B cell (primary cell): ENCODE data around the gene TBC1D12. TPM values are rescaled to one million over a fixed set of nuclear protein-coding genes. Genes with fewer than 3 reads are reported as not detected.

ENCODE experiments used
- ATAC-seq: fragments of 200-7000 bp; cut with Tn5 transposase; one replicate; pipeline ENCODE4 v1.10.0; 2021; ENCODE audit warnings: low read depth, mild to moderate bottlenecking, moderate number of reproducible peaks, moderate library complexity
- CTCF ChIA-PET: fragments of 350-600 bp; sonication (Branson Sonifier 250); formaldehyde crosslinking; loops from one replicate; lab custom pipeline; 2021; ENCODE audit warnings: antibody characterized with exemption, inconsistent platforms; lab: Charles Lee
- POLR2A ChIA-PET: fragments of 350-600 bp; sonication (Branson Sonifier 250); formaldehyde crosslinking; loops from one replicate; lab custom pipeline; 2021; ENCODE audit warnings: antibody characterized with exemption; lab: Charles Lee
- DNase-seq: peaks from one replicate; pipeline ENCODE4 v3.0.0; 2013
- H2AFZ ChIP-seq: 2 replicates; pipeline ENCODE4 v1.6.1; 2012; ENCODE audit warnings: mild to moderate bottlenecking, low read depth, low read length; ENCODE audit not compliant: insufficient read depth, poor library complexity, severe bottlenecking
- H3K27ac ChIP-seq, 2 donors: 1 replicate in 1 of 2; 2 replicates in 1 of 2; pipeline ENCODE4 v1.5.1; 2012 to 2013; ENCODE audit warnings: low read length in 2 of 2, mild to moderate bottlenecking in 2 of 2, moderate library complexity in 1 of 2
- H3K27me3 ChIP-seq, 4 experiments: fragments of 200-600 bp in 1 of 4; sonication (generic) in 1 of 4; replicated peaks in 1 of 4; 1 replicate in 2 of 4; 2 replicates in 2 of 4; pipeline versions ENCODE4 v1.6.1 to v1.7.0; 2013 to 2016; ENCODE audit warnings: low read length in 3 of 4, mild to moderate bottlenecking in 2 of 4, mixed read lengths in 1 of 4, moderate library complexity in 1 of 4; ENCODE audit not compliant: insufficient read depth in 4 of 4, control insufficient read depth in 3 of 4; ENCODE audit errors: control extremely low read depth in 1 of 4
- H3K36me3 ChIP-seq, 2 experiments: replicated peaks in 1 of 2; 1 replicate in 1 of 2; 2 replicates in 1 of 2; pipeline versions ENCODE4 v1.6.1 to v1.7.1; 2013; ENCODE audit warnings: low read length in 1 of 2; ENCODE audit not compliant: insufficient read depth in 2 of 2, control insufficient read depth in 1 of 2; ENCODE audit errors: control extremely low read depth in 1 of 2, extremely low read depth in 1 of 2
- H3K4me1 ChIP-seq, 2 donors: fragments of 200-600 bp in 1 of 2; sonication (generic) in 1 of 2; 1 replicate in 1 of 2; 2 replicates in 1 of 2; pipeline versions ENCODE4 v1.5.1 to v1.6.1; 2013 to 2017; ENCODE audit warnings: low read length in 2 of 2; ENCODE audit not compliant: control insufficient read depth in 2 of 2, insufficient read depth in 2 of 2
- H3K4me2 ChIP-seq: replicated peaks from 2 replicates; pipeline ENCODE3; 2012; ENCODE audit warnings: mild to moderate bottlenecking, low read depth, low read length; ENCODE audit not compliant: poor library complexity, severe bottlenecking
- H3K4me3 ChIP-seq, 5 experiments: fragments of 200-600 bp in 1 of 5; sonication (generic) in 1 of 5; 1 replicate in 3 of 5; 2 replicates in 2 of 5; pipeline versions ENCODE4 v1.5.1 to v1.7.0; 2011 to 2016; ENCODE audit warnings: low read length in 4 of 5, mild to moderate bottlenecking in 4 of 5, low read depth in 2 of 5, control low read depth in 1 of 5, moderate library complexity in 1 of 5; ENCODE audit not compliant: insufficient read depth in 1 of 5; ENCODE audit errors: control extremely low read depth in 1 of 5, extremely low read depth in 1 of 5
- H3K79me2 ChIP-seq: fragments of 200-600 bp; sonication (generic); one replicate; pipeline ENCODE4 v1.6.0; 2016; ENCODE audit warnings: low read length; ENCODE audit not compliant: control insufficient read depth, insufficient read depth
- H3K9ac ChIP-seq: fragments of 200-600 bp; sonication (generic); 2 replicates; pipeline ENCODE4 v1.6.1; 2017; ENCODE audit warnings: mild to moderate bottlenecking, low read length, moderate library complexity
- H3K9me3 ChIP-seq, 3 donors: one replicate each; pipeline versions ENCODE4 v1.6.1 to v1.7.1; 2013; ENCODE audit warnings: low read length in 2 of 3; ENCODE audit not compliant: control insufficient read depth in 2 of 3, insufficient read depth in 1 of 3; ENCODE audit errors: control extremely low read depth in 1 of 3
- H4K20me1 ChIP-seq: 2 replicates; pipeline ENCODE4 v1.6.0; 2012; ENCODE audit warnings: mild to moderate bottlenecking, low read length; ENCODE audit not compliant: insufficient read depth, control insufficient read depth, poor library complexity, severe bottlenecking
- H3K27ac Mint-ChIP-seq: one replicate; pipeline ENCODE4 v1.8.0; 2021; ENCODE audit warnings: mixed read lengths
- H3K27me3 Mint-ChIP-seq: one replicate; pipeline ENCODE4 v1.8.0; 2021; ENCODE audit warnings: mixed read lengths
- H3K4me1 Mint-ChIP-seq: one replicate; pipeline ENCODE4 v1.8.0; 2021; ENCODE audit warnings: mixed read lengths
- H3K4me3 Mint-ChIP-seq: one replicate; pipeline ENCODE4 v1.8.0; 2021; ENCODE audit warnings: mixed read lengths
- H3K9me3 Mint-ChIP-seq: one replicate; pipeline ENCODE4 v1.8.0; 2022; ENCODE audit warnings: mixed read lengths; ENCODE audit not compliant: insufficient read depth
- EZH2 ChIP-seq: IDR thresholded peaks from 2 replicates; pipeline ENCODE4 v1.6.1; 2012; ENCODE audit warnings: borderline replicate concordance, low read depth, mild to moderate bottlenecking, moderate library complexity, low read length; ENCODE audit not compliant: insufficient read depth, poor library complexity, severe bottlenecking
- WGBS: methylation state at CpG from one replicate; pipeline ENCODE4 v1.1.5; 2013; ENCODE audit warnings: missing lambda C conversion rate; ENCODE audit not compliant: insufficient coverage; 5-methylcytosine and 5-hydroxymethylcytosine counted together
- intact Hi-C: fragments of 100-400 bp; cut with micrococcal nuclease; formaldehyde crosslinking; loops from one replicate; pipeline ENCODE4 v1.10.0; 2022
- polyA plus RNA-seq: library from polyadenylated mRNA; depleted of rRNA; stranded (reverse); fragments of >200 nt; gene quantifications from 2 replicates; pipeline ENCODE4 v1.2.3, GENCODE V29; 2012
- total RNA-seq, 2 donors: library from RNA; stranded (reverse); fragments of 120-200 nt in 1 of 2; gene quantifications; 1 replicate in 1 of 2; 2 replicates in 1 of 2; pipeline versions ENCODE4 v1.2.3 to v1.2.4, GENCODE V29; 2013 to 2022
- TF ChIP-seq, protein P1 (sequence below): fragments of 200-600 bp; IDR thresholded peaks from one replicate; pipeline ENCODE4 v1.8.0; 2022; ENCODE audit warnings: antibody characterized with exemption, mild to moderate bottlenecking

Gene TBC1D12
- total and polyA plus RNA-seq, 2 donors (not counting 1 experiment from before 2014, with no cell fraction given): 3.1 to 9.3 TPM

DNA sequence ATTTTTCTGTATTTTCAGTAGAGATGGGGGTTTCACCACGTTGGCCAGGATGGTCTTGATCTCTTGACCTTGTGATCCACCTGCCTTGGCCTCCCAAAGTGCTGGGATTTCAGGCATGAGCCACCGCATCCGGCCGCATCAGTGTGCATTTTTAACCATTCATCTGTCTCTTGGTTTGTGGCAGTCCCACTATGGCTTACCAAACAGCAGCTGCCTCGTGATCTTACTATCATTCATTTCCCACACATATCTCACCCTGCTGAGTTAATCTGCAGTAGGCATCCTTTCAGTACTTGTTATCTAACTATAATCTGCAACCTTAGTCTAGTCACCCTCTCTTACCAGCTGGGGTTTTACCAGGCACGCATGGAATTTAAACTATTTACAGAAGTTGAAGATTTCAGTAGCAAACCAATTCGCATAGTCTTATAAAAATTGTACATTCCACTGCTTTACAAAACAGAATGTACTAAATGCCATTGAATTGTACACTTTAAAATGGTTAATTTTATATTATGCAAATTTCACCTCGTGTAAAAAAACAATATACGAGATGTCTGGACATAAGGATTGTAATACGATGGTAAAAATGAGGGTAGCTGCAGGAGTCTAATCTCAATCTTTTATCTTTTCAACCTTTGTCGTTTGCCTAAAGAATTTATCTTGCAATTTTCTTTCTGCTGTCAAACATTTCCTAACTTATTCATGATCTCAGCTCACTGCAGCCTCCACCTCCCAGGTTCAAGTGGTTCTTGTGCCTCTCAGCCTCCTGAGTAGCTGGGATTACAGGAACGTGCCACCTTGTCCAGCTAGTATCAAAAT, 4.6 kb upstream of the TBC1D12 start:
- CTCF ChIA-PET: no interaction called here
- no peak for TF ChIP-seq EZH2
- TF ChIP-seq, protein P1, sequence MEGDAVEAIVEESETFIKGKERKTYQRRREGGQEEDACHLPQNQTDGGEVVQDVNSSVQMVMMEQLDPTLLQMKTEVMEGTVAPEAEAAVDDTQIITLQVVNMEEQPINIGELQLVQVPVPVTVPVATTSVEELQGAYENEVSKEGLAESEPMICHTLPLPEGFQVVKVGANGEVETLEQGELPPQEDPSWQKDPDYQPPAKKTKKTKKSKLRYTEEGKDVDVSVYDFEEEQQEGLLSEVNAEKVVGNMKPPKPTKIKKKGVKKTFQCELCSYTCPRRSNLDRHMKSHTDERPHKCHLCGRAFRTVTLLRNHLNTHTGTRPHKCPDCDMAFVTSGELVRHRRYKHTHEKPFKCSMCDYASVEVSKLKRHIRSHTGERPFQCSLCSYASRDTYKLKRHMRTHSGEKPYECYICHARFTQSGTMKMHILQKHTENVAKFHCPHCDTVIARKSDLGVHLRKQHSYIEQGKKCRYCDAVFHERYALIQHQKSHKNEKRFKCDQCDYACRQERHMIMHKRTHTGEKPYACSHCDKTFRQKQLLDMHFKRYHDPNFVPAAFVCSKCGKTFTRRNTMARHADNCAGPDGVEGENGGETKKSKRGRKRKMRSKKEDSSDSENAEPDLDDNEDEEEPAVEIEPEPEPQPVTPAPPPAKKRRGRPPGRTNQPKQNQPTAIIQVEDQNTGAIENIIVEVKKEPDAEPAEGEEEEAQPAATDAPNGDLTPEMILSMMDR: no peak
- intact Hi-C loops: no loop called here
- Histone ChIP-seq H2AFZ (no peak overlapping the region), H4K20me1 (no peaks in the 10 kb centered on the region), H3K36me3 (no peaks in the 10 kb centered on the region), H3K4me3 (no peak overlapping the region), H3K9me3 (peaks cover 0 to 9% (median 4%) of the 10 kb centered on the region in 3 donors), H3K4me2 (no peak overlapping the region), H3K27me3 (peaks cover 0 to 11% (median 2%) of the 10 kb centered on the region in 4 experiments), H3K27ac (no peak overlapping the region), H3K4me1 (peaks cover 4 to 9% of the 10 kb centered on the region in 2 donors), H3K79me2 (no peaks in the 10 kb centered on the region), H3K9ac (no peak overlapping the region)
- ATAC-seq (no peak), DNase-seq (no peak)
- H3K27me3 Mint-ChIP-seq: peaks cover 14% of the 10 kb centered on the region
- peaks cover 5% of the 10 kb centered on the region for H3K4me1 Mint-ChIP-seq
- H3K4me3 Mint-ChIP-seq: no peak overlapping the region
- WGBS: 76% methylated on average over 6 of the region's 12 CpGs
- POLR2A ChIA-PET: no interaction called here
- H3K27ac Mint-ChIP-seq: no peak overlapping the region
- peaks cover 3% of the 10 kb centered on the region for H3K9me3 Mint-ChIP-seq

DNA sequence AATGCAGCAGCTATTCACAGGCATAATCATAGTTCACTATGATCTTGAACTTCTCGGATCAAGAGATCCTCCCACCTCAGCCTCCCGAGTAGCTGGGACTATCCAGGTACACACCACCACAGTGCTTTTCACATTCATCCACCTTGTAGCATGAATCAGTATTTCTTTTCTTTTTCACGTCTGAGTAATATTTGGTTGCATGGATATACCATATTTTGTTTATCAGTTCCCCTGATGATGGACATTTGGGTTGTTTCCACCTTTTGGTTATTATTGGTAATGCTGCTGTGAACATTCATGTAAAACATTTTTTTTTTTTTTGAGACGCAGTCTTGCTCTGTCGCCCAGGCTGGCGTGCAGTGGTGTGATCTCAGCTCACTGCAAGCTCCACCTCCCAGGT, 3.6 kb upstream of the TBC1D12 start:
- Mint-ChIP-seq H3K27ac (no peak overlapping the region), H3K4me3 (no peak overlapping the region), H3K27me3 (peaks cover 14% of the 10 kb centered on the region), H3K4me1 (peaks cover 6% of the 10 kb centered on the region), H3K9me3 (peaks cover 3% of the 10 kb centered on the region)
- DNase-seq: no peak
- H3K9ac ChIP-seq: no peak overlapping the region
- H3K27ac ChIP-seq: no peak overlapping the region
- peaks cover 0 to 9% (median 4%) of the 10 kb centered on the region in 3 donors for H3K9me3 ChIP-seq
- ChIA-PET CTCF (no interaction called here), POLR2A (interaction anchor here (0.7 kb wide), 2 partner anchors 10 to 55 kb away, joined by 3 read pairs; no protein-coding TSS in a partner anchor)
- TF ChIP-seq, protein P1: no peak
- no peak for TF ChIP-seq EZH2
- H3K79me2 ChIP-seq: no peaks in the 10 kb centered on the region
- intact Hi-C loops: no loop called here
- no peak overlapping the region for H2AFZ ChIP-seq
- ATAC-seq: no peak
- no peak overlapping the region for H3K4me2 ChIP-seq
- peaks cover 4 to 9% of the 10 kb centered on the region in 2 donors for H3K4me1 ChIP-seq
- 90% methylated on average over 3 of the region's 6 CpGs for WGBS
- H3K27me3 ChIP-seq: peaks cover 0 to 11% (median 2%) of the 10 kb centered on the region in 4 experiments
- no peak overlapping the region for H3K4me3 ChIP-seq
- no peaks in the 10 kb centered on the region for H4K20me1 ChIP-seq
- no peaks in the 10 kb centered on the region for H3K36me3 ChIP-seq
